HEK293 (cell line): ENCODE data around the gene CD74.
"Not testable (repeated sequence)": the region's sequence is repeated elsewhere in the genome, so short reads cannot be mapped to it uniquely, and the experiment has no call there.

Experiments used
- GLI4 ChIP-seq: fragments of 450-650 bp; formaldehyde crosslinking; IDR thresholded peaks from 2 replicates; pipeline ENCODE4 v1.5.1; 2016; ENCODE audit warnings: missing biosample characterization, missing genetic modification characterization
- HOXA7 ChIP-seq: sonication (generic); formaldehyde crosslinking; IDR thresholded peaks from 2 replicates; pipeline ENCODE4 v1.8.1; 2022; ENCODE audit warnings: missing genetic modification reagents, borderline replicate concordance
- KLF17 ChIP-seq: fragments of 450-650 bp; formaldehyde crosslinking; IDR thresholded peaks from 2 replicates; pipeline ENCODE4 v1.5.1; 2016; ENCODE audit warnings: missing biosample characterization, missing genetic modification characterization
- ZBTB1 ChIP-seq: fragments of 450-650 bp; formaldehyde crosslinking; IDR thresholded peaks from 2 replicates; pipeline ENCODE4 v1.5.1; 2016; ENCODE audit warnings: missing biosample characterization, missing genetic modification characterization
- ZNF248 ChIP-seq: fragments of 450-650 bp; formaldehyde crosslinking; IDR thresholded peaks from 2 replicates; pipeline ENCODE4 v1.5.1; 2017; ENCODE audit warnings: missing biosample characterization, missing genetic modification characterization
- ZNF274 ChIP-seq, 2 experiments: fragments of 200-500 bp in 1 of 2; fragments of 450-650 bp in 1 of 2; sonication (Bioruptor generic) in 1 of 2; formaldehyde crosslinking in 1 of 2; IDR thresholded peaks; 2 replicates each; pipeline versions ENCODE4 v1.5.1 to v1.6.1; 2014 to 2016; ENCODE audit warnings: borderline replicate concordance in 1 of 2, inconsistent platforms in 1 of 2, low read length in 1 of 2, missing biosample characterization in 1 of 2, missing genetic modification characterization in 1 of 2
- ZNF335 ChIP-seq: fragments of 450-650 bp; formaldehyde crosslinking; conservative IDR thresholded peaks from 2 replicates; pipeline ENCODE4 v1.5.1; 2016; ENCODE audit warnings: missing biosample characterization, missing genetic modification characterization
- ZNF704 ChIP-seq: fragments of 450-650 bp; formaldehyde crosslinking; IDR thresholded peaks from 2 replicates; pipeline ENCODE4 v1.5.1; 2016; ENCODE audit warnings: missing biosample characterization, missing genetic modification characterization
- ZNF776 ChIP-seq: fragments of 450-650 bp; formaldehyde crosslinking; IDR thresholded peaks from 2 replicates; pipeline ENCODE4 v1.5.0; 2017; ENCODE audit warnings: missing biosample characterization, missing genetic modification characterization, borderline replicate concordance
- ZNF785 ChIP-seq: fragments of 450-650 bp; formaldehyde crosslinking; IDR thresholded peaks from 2 replicates; pipeline ENCODE4 v1.5.1; 2016; ENCODE audit warnings: missing biosample characterization, missing genetic modification characterization
- ZNF792 ChIP-seq: fragments of 450-650 bp; formaldehyde crosslinking; IDR thresholded peaks from 2 replicates; pipeline ENCODE4 v1.5.1; 2016; ENCODE audit warnings: missing biosample characterization, missing genetic modification characterization
- TF ChIP-seq, protein P1 (sequence below): fragments of 450-650 bp; formaldehyde crosslinking; IDR thresholded peaks from 2 replicates; pipeline ENCODE4 v1.5.1; 2016; ENCODE audit warnings: missing biosample characterization, missing genetic modification characterization
- TF ChIP-seq, protein P2 (sequence below): fragments of 450-650 bp; formaldehyde crosslinking; IDR thresholded peaks from 2 replicates; pipeline ENCODE4 v1.5.1; 2016; ENCODE audit warnings: missing biosample characterization, missing genetic modification characterization
- TF ChIP-seq, protein P3 (sequence below): fragments of 450-650 bp; formaldehyde crosslinking; IDR thresholded peaks from 2 replicates; pipeline ENCODE4 v1.5.1; 2016; ENCODE audit warnings: missing biosample characterization, missing genetic modification characterization, borderline replicate concordance

- TF ChIP-seq, protein P1, sequence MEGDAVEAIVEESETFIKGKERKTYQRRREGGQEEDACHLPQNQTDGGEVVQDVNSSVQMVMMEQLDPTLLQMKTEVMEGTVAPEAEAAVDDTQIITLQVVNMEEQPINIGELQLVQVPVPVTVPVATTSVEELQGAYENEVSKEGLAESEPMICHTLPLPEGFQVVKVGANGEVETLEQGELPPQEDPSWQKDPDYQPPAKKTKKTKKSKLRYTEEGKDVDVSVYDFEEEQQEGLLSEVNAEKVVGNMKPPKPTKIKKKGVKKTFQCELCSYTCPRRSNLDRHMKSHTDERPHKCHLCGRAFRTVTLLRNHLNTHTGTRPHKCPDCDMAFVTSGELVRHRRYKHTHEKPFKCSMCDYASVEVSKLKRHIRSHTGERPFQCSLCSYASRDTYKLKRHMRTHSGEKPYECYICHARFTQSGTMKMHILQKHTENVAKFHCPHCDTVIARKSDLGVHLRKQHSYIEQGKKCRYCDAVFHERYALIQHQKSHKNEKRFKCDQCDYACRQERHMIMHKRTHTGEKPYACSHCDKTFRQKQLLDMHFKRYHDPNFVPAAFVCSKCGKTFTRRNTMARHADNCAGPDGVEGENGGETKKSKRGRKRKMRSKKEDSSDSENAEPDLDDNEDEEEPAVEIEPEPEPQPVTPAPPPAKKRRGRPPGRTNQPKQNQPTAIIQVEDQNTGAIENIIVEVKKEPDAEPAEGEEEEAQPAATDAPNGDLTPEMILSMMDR (tag by site-specific recombination), result not testable (repeated sequence)
- not testable (repeated sequence) for TF ChIP-seq ZNF248 (tag by site-specific recombination); ZNF792 (tag by site-specific recombination); ZNF274 (IDR thresholded peaks at IDR 0.05; ENCODE audit: low read length); ZNF274 (tag by site-specific recombination; IDR thresholded peaks at IDR 0.05; ENCODE audit: borderline replicate concordance); ZNF335 (tag by site-specific recombination); ZNF704 (tag by site-specific recombination); ZNF785 (tag by site-specific recombination); HOXA7 (CRISPR knock-in tag); ZBTB1 (tag by site-specific recombination); GLI4 (tag by site-specific recombination); KLF17 (tag by site-specific recombination); ZNF776 (tag by site-specific recombination)
- TF ChIP-seq, protein P2, sequence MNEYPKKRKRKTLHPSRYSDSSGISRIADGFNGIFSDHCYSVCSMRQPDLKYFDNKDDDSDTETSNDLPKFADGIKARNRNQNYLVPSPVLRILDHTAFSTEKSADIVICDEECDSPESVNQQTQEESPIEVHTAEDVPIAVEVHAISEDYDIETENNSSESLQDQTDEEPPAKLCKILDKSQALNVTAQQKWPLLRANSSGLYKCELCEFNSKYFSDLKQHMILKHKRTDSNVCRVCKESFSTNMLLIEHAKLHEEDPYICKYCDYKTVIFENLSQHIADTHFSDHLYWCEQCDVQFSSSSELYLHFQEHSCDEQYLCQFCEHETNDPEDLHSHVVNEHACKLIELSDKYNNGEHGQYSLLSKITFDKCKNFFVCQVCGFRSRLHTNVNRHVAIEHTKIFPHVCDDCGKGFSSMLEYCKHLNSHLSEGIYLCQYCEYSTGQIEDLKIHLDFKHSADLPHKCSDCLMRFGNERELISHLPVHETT (tag by site-specific recombination), result not testable (repeated sequence)
- TF ChIP-seq, protein P3, sequence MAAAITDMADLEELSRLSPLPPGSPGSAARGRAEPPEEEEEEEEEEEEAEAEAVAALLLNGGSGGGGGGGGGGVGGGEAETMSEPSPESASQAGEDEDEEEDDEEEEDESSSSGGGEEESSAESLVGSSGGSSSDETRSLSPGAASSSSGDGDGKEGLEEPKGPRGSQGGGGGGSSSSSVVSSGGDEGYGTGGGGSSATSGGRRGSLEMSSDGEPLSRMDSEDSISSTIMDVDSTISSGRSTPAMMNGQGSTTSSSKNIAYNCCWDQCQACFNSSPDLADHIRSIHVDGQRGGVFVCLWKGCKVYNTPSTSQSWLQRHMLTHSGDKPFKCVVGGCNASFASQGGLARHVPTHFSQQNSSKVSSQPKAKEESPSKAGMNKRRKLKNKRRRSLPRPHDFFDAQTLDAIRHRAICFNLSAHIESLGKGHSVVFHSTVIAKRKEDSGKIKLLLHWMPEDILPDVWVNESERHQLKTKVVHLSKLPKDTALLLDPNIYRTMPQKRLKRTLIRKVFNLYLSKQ, result not testable (repeated sequence)
Measured at GRCh38 chr5:150426165-150426564, 13.5 kb upstream of the CD74 start.
